H9 (cell line): ENCODE results near the gene PAX1. TPM values are rescaled to one million over a fixed set of nuclear protein-coding genes. Genes with fewer than 3 reads are reported as not detected.

Source experiments
- DNase-seq: peaks from one replicate; pipeline ENCODE4 v3.0.0-alpha.2; 2017
- H2AFZ ChIP-seq: one replicate; pipeline ENCODE4 v1.6.1; 2013; ENCODE audit warnings: mild to moderate bottlenecking, low read length, control low read depth, moderate library complexity
- H2AK5ac ChIP-seq: 2 replicates; pipeline ENCODE4 v1.6.1; 2013; ENCODE audit warnings: low read length, control low read depth, mixed read lengths; ENCODE audit not compliant: insufficient read length
- H2BK120ac ChIP-seq: one replicate; pipeline ENCODE4 v1.6.1; 2013; ENCODE audit warnings: low read depth, mild to moderate bottlenecking, low read length, control low read depth, inconsistent platforms; ENCODE audit not compliant: poor library complexity, severe bottlenecking
- H2BK12ac ChIP-seq: 2 replicates; pipeline ENCODE4 v1.6.1; 2013; ENCODE audit warnings: low read length, control low read depth, mixed read lengths, low read depth; ENCODE audit not compliant: insufficient read length
- H2BK15ac ChIP-seq: 2 replicates; pipeline ENCODE4 v1.6.1; 2013; ENCODE audit warnings: low read depth, low read length, control low read depth
- H2BK20ac ChIP-seq: one replicate; pipeline ENCODE4 v1.6.1; 2013; ENCODE audit warnings: low read depth, mild to moderate bottlenecking, low read length, control low read depth, inconsistent platforms; ENCODE audit not compliant: poor library complexity, severe bottlenecking
- H2BK5ac ChIP-seq: 2 replicates; pipeline ENCODE4 v1.6.1; 2013; ENCODE audit warnings: low read length, control low read depth, mixed read lengths; ENCODE audit not compliant: insufficient read length
- H3K14ac ChIP-seq: 2 replicates; pipeline ENCODE4 v1.6.1; 2013; ENCODE audit warnings: low read length, control low read depth; ENCODE audit not compliant: insufficient read depth
- H3K18ac ChIP-seq: 2 replicates; pipeline ENCODE4 v1.6.1; 2013; ENCODE audit warnings: low read depth, mild to moderate bottlenecking, mixed read lengths, low read length, control low read depth; ENCODE audit not compliant: insufficient read length
- H3K23ac ChIP-seq: 2 replicates; pipeline ENCODE4 v1.6.1; 2013; ENCODE audit warnings: low read length, control low read depth, mixed read lengths, low read depth; ENCODE audit not compliant: insufficient read length
- H3K23me2 ChIP-seq: 2 replicates; pipeline ENCODE4 v1.6.1; 2013; ENCODE audit warnings: low read depth, mild to moderate bottlenecking, mixed read lengths, low read length, control low read depth; ENCODE audit not compliant: insufficient read length, poor library complexity, severe bottlenecking
- H3K27ac ChIP-seq: 2 replicates; pipeline ENCODE4 v1.5.1; 2013; ENCODE audit warnings: low read length, control low read depth, mixed read lengths, low read depth; ENCODE audit not compliant: insufficient read length
- H3K27me3 ChIP-seq: 2 replicates; pipeline ENCODE4 v1.6.1; 2013; ENCODE audit warnings: low read length, control low read depth, inconsistent platforms; ENCODE audit not compliant: insufficient read depth
- H3K4ac ChIP-seq: 2 replicates; pipeline ENCODE4 v1.6.1; 2013; ENCODE audit warnings: low read depth, mild to moderate bottlenecking, control low read depth, inconsistent platforms, low read length, moderate library complexity
- H3K4me1 ChIP-seq: 2 replicates; pipeline ENCODE4 v1.6.1; 2013; ENCODE audit warnings: low read length, control low read depth, inconsistent platforms; ENCODE audit not compliant: insufficient read depth
- H3K4me2 ChIP-seq: 2 replicates; pipeline ENCODE4 v1.6.1; 2013; ENCODE audit warnings: low read length, control low read depth, mixed read lengths; ENCODE audit not compliant: insufficient read length, insufficient read depth
- H3K56ac ChIP-seq: 2 replicates; pipeline ENCODE4 v1.6.1; 2013; ENCODE audit warnings: low read depth, mild to moderate bottlenecking, mixed read lengths, low read length, control low read depth; ENCODE audit not compliant: insufficient read length
- H3K79me1 ChIP-seq: 2 replicates; pipeline ENCODE4 v1.6.1; 2013; ENCODE audit warnings: low read depth, mild to moderate bottlenecking, moderate library complexity, low read length, control low read depth, inconsistent platforms; ENCODE audit not compliant: insufficient read depth, poor library complexity, severe bottlenecking
- H3K79me2 ChIP-seq: 2 replicates; pipeline ENCODE4 v1.6.1; 2013; ENCODE audit warnings: low read length, control low read depth, inconsistent platforms; ENCODE audit not compliant: insufficient read depth
- H3K9ac ChIP-seq: 2 replicates; pipeline ENCODE4 v1.6.1; 2013; ENCODE audit warnings: low read length, control low read depth, mixed read lengths; ENCODE audit not compliant: insufficient read length; ENCODE audit errors: extremely low read depth
- H3K9me3 ChIP-seq: one replicate; pipeline ENCODE4 v1.6.1; 2013; ENCODE audit warnings: low read depth, low read length, inconsistent platforms; ENCODE audit not compliant: control insufficient read depth
- H3T11ph ChIP-seq: one replicate; pipeline ENCODE4 v1.6.1; 2013; ENCODE audit warnings: mild to moderate bottlenecking, low read length, control low read depth, inconsistent platforms
- H4K20me1 ChIP-seq: one replicate; pipeline ENCODE4 v1.6.1; 2013; ENCODE audit not compliant: control insufficient read depth, insufficient read length, insufficient read depth
- H4K5ac ChIP-seq: 2 replicates; pipeline ENCODE4 v1.6.1; 2013; ENCODE audit warnings: low read depth, mild to moderate bottlenecking, mixed read lengths, low read length, control low read depth; ENCODE audit not compliant: insufficient read length
- H4K8ac ChIP-seq: replicated peaks from 2 replicates; pipeline ENCODE4 v1.6.1; 2013; ENCODE audit warnings: low read length, control low read depth, mixed read lengths, low read depth; ENCODE audit not compliant: insufficient read length
- H4K91ac ChIP-seq: 2 replicates; pipeline ENCODE4 v1.6.1; 2013; ENCODE audit warnings: low read depth, mild to moderate bottlenecking, moderate library complexity, mixed read lengths, low read length, control low read depth; ENCODE audit not compliant: insufficient read length
- H3K27ac Mint-ChIP-seq, 3 experiments: 2 replicates in 2 of 3; 3 replicates in 1 of 3; pipeline ENCODE4 v1.8.0; 2020 to 2021; ENCODE audit warnings: mixed read lengths in 3 of 3, mild to moderate bottlenecking in 1 of 3, moderate library complexity in 1 of 3
- H3K27me3 Mint-ChIP-seq: 2 replicates; pipeline ENCODE4 v1.8.0; 2021; ENCODE audit warnings: low read depth, mild to moderate bottlenecking, moderate library complexity, mixed read lengths
- H3K36me3 Mint-ChIP-seq, 3 experiments: 2 replicates in 2 of 3; 3 replicates in 1 of 3; pipeline ENCODE4 v1.8.0; 2020 to 2021; ENCODE audit warnings: low read depth in 3 of 3, mixed read lengths in 3 of 3; ENCODE audit not compliant: insufficient read depth in 1 of 3
- H3K4me1 Mint-ChIP-seq, 2 experiments: 2 replicates each; pipeline ENCODE4 v1.8.0; 2020; ENCODE audit warnings: mixed read lengths in 2 of 2
- H3K4me3 Mint-ChIP-seq, 2 experiments: 2 replicates in 1 of 2; 3 replicates in 1 of 2; pipeline ENCODE4 v1.8.0; 2020 to 2021; ENCODE audit warnings: mild to moderate bottlenecking in 2 of 2, mixed read lengths in 2 of 2, moderate library complexity in 1 of 2
- H3K9me3 Mint-ChIP-seq, 2 experiments: 2 replicates in 1 of 2; 3 replicates in 1 of 2; pipeline ENCODE4 v1.8.0; 2020; ENCODE audit warnings: mild to moderate bottlenecking in 2 of 2, mixed read lengths in 2 of 2, moderate library complexity in 1 of 2
- WGBS: extraction: QIAGEN DNeasy Blood & Tissue Kit; methylation state at CpG from one replicate; pipeline ENCODE4 v1.1.7; 2013; ENCODE audit warnings: missing lambda C conversion rate, low lambda C conversion rate, mixed read lengths; ENCODE audit not compliant: insufficient read length; ENCODE audit errors: extremely low coverage; 5-methylcytosine and 5-hydroxymethylcytosine counted together
- total RNA-seq: library from RNA; stranded (reverse); gene quantifications from 2 replicates; pipeline ENCODE4 v1.2.1, GENCODE V29; 2021
- TF ChIP-seq, protein P1 (sequence below): fragments of 200-600 bp; sonication (generic); conservative IDR thresholded peaks from 3 replicates; pipeline ENCODE4 v1.8.0; 2021; ENCODE audit warnings: antibody characterized with exemption, mild to moderate bottlenecking

PAX1 gene
- total RNA-seq, 1 experiment from 2014 or later, result not detected

DNA sequence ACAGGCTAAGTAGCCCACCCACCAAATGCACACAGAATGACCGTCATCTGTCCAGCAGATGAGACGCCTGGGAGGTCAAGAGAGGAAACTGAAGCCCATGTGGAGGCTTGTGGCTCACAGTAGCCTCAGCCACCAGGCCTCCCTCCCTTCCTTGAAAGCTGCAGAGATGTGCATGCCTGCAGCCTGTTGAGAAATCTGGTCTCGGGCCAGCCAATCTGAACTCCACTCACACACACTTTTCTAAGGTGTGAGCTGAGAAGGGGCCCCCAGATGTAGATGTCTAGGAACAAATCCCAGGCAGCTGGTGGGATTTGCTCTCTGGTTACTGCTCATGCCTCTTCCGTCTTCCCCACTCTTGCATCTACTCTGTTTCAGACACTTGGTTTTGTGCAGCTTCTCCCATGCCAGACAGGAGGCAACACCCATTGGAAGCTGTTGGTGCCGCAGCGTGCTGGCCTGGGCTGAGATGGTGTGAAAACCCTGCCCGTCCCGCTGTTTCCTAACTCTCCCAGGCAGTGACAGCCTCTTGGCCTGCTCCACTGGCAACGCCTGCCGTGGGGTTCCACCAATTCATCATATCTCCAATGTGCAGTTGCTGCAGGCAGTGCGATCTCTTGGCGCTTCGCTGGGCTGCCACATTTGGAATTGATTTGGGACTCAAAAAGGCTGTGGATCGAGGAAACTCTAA lies 24.1 kb upstream of the PAX1 start:
- no peak overlapping the region for H4K91ac ChIP-seq
- H2BK12ac ChIP-seq, result no peak overlapping the region
- no peak overlapping the region for H3T11ph ChIP-seq
- no peak overlapping the region for H2BK15ac ChIP-seq
- H2BK5ac ChIP-seq, result no peak overlapping the region
- H3K18ac ChIP-seq, result no peak overlapping the region
- no peak overlapping the region for H3K4ac ChIP-seq
- no peaks in the 10 kb centered on the region for H3K27me3 ChIP-seq
- H4K8ac ChIP-seq, result no peak overlapping the region
- H3K27me3 Mint-ChIP-seq, result peaks cover 12% of the 10 kb centered on the region
- no peaks in the 10 kb centered on the region for H3K79me2 ChIP-seq
- no peak overlapping the region for H2BK20ac ChIP-seq
- TF ChIP-seq, protein P1, sequence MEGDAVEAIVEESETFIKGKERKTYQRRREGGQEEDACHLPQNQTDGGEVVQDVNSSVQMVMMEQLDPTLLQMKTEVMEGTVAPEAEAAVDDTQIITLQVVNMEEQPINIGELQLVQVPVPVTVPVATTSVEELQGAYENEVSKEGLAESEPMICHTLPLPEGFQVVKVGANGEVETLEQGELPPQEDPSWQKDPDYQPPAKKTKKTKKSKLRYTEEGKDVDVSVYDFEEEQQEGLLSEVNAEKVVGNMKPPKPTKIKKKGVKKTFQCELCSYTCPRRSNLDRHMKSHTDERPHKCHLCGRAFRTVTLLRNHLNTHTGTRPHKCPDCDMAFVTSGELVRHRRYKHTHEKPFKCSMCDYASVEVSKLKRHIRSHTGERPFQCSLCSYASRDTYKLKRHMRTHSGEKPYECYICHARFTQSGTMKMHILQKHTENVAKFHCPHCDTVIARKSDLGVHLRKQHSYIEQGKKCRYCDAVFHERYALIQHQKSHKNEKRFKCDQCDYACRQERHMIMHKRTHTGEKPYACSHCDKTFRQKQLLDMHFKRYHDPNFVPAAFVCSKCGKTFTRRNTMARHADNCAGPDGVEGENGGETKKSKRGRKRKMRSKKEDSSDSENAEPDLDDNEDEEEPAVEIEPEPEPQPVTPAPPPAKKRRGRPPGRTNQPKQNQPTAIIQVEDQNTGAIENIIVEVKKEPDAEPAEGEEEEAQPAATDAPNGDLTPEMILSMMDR, result no peak
- H3K79me1 ChIP-seq, result no peaks in the 10 kb centered on the region
- H3K9ac ChIP-seq, result no peak overlapping the region
- H2BK120ac ChIP-seq, result no peak overlapping the region
- H4K20me1 ChIP-seq, result no peaks in the 10 kb centered on the region
- no peaks in the 10 kb centered on the region for H3K4me1 Mint-ChIP-seq
- H3K9me3 ChIP-seq, result no peaks in the 10 kb centered on the region
- H3K56ac ChIP-seq, result no peak overlapping the region
- H3K9me3 Mint-ChIP-seq, result no peaks in the 10 kb centered on the region
- no peak overlapping the region for H3K4me3 Mint-ChIP-seq
- no peak overlapping the region for H3K23ac ChIP-seq
- no peak overlapping the region for H4K5ac ChIP-seq
- no peak overlapping the region for H2AFZ ChIP-seq
- H3K27ac ChIP-seq, result no peak overlapping the region
- WGBS, result no CpG with 5 or more reads among the region's 14 CpGs
- no peaks in the 10 kb centered on the region for H3K4me1 ChIP-seq
- no peaks in the 10 kb centered on the region for H3K36me3 Mint-ChIP-seq
- DNase-seq, result no peak
- H3K14ac ChIP-seq, result no peak overlapping the region; the same call in 1 of the 2 replicates
- no peak overlapping the region for H3K27ac Mint-ChIP-seq
- H2AK5ac ChIP-seq, result no peak overlapping the region
- no peak overlapping the region for H3K4me2 ChIP-seq
- H3K23me2 ChIP-seq, result no peaks in the 10 kb centered on the region
